ENCODE data around the gene C1QTNF9.

The C1QTNF9 gene

GRCh38 chr13:24288870-24289269 is 20.5 kb upstream of the C1QTNF9 start:
- no peak overlapping the region for H3K4me3 ChIP-seq
- H3K4me1 ChIP-seq = no peaks in the 10 kb centered on the region
- no peak for TF ChIP-seq Cebpa-rat (IDR thresholded peaks at IDR 0.05)
- H4K20me1 ChIP-seq = peaks cover 0 to 7% (median 0%) of the 10 kb centered on the region in 11 experiments; a peak in 3 of 22 replicates
- peaks cover 66 to 98% (median 90%) of the 10 kb centered on the region in 11 experiments for H3K36me3 ChIP-seq
- no peaks in the 10 kb centered on the region for H3K9me3 ChIP-seq (replicated peaks in 1 of 11)
- no peak overlapping the region for H3K27ac ChIP-seq
- H3K27me3 ChIP-seq = no peaks in the 10 kb centered on the region
- no peak overlapping the region for H3K4me2 ChIP-seq
- no peak overlapping the region for H3K9ac ChIP-seq

GRCh38 chr13:24290280-24290932 is 19.0 kb upstream of the C1QTNF9 start:
- Histone ChIP-seq H3K36me3 (peaks cover 69 to 98% (median 91%) of the 10 kb centered on the region in 11 experiments), H3K27me3 (no peaks in the 10 kb centered on the region), H3K9me3 (replicated peaks in 1 of 11) (no peaks in the 10 kb centered on the region), H3K4me2 (no peak overlapping the region), H3K27ac (no peak overlapping the region), H3K4me3 (no peak overlapping the region), H3K9ac (no peak overlapping the region), H3K4me1 (no peaks in the 10 kb centered on the region), H4K20me1 (no peaks in the 10 kb centered on the region; a peak in 2 of 22 replicates)
- no peak for TF ChIP-seq Cebpa-rat (IDR thresholded peaks at IDR 0.05)

GRCh38 chr13:24292481-24292880 is 16.9 kb upstream of the C1QTNF9 start:
- peaks cover 71 to 98% (median 93%) of the 10 kb centered on the region in 11 experiments for H3K36me3 ChIP-seq
- no peak overlapping the region for H3K4me2 ChIP-seq
- H3K9ac ChIP-seq = no peak overlapping the region
- no peaks in the 10 kb centered on the region for H3K27me3 ChIP-seq
- H3K9me3 ChIP-seq (replicated peaks in 1 of 11) = no peaks in the 10 kb centered on the region
- peaks cover 0 to 6% (median 0%) of the 10 kb centered on the region in 11 experiments; a peak in 3 of 22 replicates for H4K20me1 ChIP-seq
- no peak for TF ChIP-seq Cebpa-rat (IDR thresholded peaks at IDR 0.05)
- H3K4me3 ChIP-seq = no peak overlapping the region
- no peak overlapping the region for H3K27ac ChIP-seq
- no peaks in the 10 kb centered on the region for H3K4me1 ChIP-seq

- Histone ChIP-seq H3K9me3 (replicated peaks in 1 of 11) (no peaks in the 10 kb centered on the region), H3K27me3 (no peaks in the 10 kb centered on the region), H3K4me3 (no peak overlapping the region), H3K27ac (no peak overlapping the region), H3K9ac (no peak overlapping the region), H3K4me2 (no peak overlapping the region), H3K4me1 (no peaks in the 10 kb centered on the region), H4K20me1 (peaks cover 0 to 14% (median 0%) of the 10 kb centered on the region in 11 experiments; a peak in 4 of 22 replicates), H3K36me3 (peaks cover 80 to 98% (median 93%) of the 10 kb centered on the region in 11 experiments)
- TF ChIP-seq Cebpa-rat (IDR thresholded peaks at IDR 0.05) = no peak
These were observed 15.6 kb upstream of the C1QTNF9 start for GRCh38 chr13:24293746-24294145.

- Histone ChIP-seq H3K36me3 (peaks cover 74 to 100% (median 96%) of the 10 kb centered on the region in 11 experiments), H3K27me3 (no peaks in the 10 kb centered on the region)
These were observed 9.8 kb upstream of the C1QTNF9 start for GRCh38 chr13:24299488-24300114.

GRCh38 chr13:24301434-24301833 is 7.9 kb upstream of the C1QTNF9 start:
- Histone ChIP-seq H4K20me1 (peaks cover 0 to 36% (median 0%) of the 10 kb centered on the region in 11 experiments; a peak in 5 of 22 replicates), H3K4me3 (no peak overlapping the region), H3K4me2 (no peak overlapping the region), H3K36me3 (peaks cover 55 to 100% (median 83%) of the 10 kb centered on the region in 11 experiments), H3K9ac (no peak overlapping the region), H3K4me1 (peaks cover 0 to 10% (median 0%) of the 10 kb centered on the region in 10 experiments; a peak in 2 of 20 replicates), H3K27ac (no peak overlapping the region), H3K9me3 (replicated peaks in 1 of 11) (no peaks in the 10 kb centered on the region), H3K27me3 (no peaks in the 10 kb centered on the region)
- TF ChIP-seq Cebpa-rat (IDR thresholded peaks at IDR 0.05) = no peak

More at GRCh38 chr13:24299488-24300114, 9.8 kb upstream of the C1QTNF9 start:
- no peaks in the 10 kb centered on the region for H3K9me3 ChIP-seq (replicated peaks in 1 of 11)
- no peak overlapping the region for H3K4me2 ChIP-seq
- H3K4me1 ChIP-seq = peaks cover 0 to 4% (median 0%) of the 10 kb centered on the region in 10 experiments; a peak in 2 of 20 replicates
- H3K4me3 ChIP-seq = no peak overlapping the region
- H4K20me1 ChIP-seq = peaks cover 0 to 36% (median 0%) of the 10 kb centered on the region in 11 experiments; a peak in 5 of 22 replicates
- no peak overlapping the region for H3K9ac ChIP-seq
- TF ChIP-seq Cebpa-rat (IDR thresholded peaks at IDR 0.05) = no peak
- no peak overlapping the region for H3K27ac ChIP-seq

- Histone ChIP-seq H3K27me3 (no peaks in the 10 kb centered on the region), H3K4me2 (no peak overlapping the region), H3K36me3 (peaks cover 52 to 96% (median 78%) of the 10 kb centered on the region in 11 experiments), H3K9ac (no peak overlapping the region), H3K4me1 (peaks cover 0 to 10% (median 0%) of the 10 kb centered on the region in 10 experiments; a peak in 2 of 20 replicates), H3K4me3 (no peak overlapping the region), H3K27ac (no peak overlapping the region), H3K9me3 (replicated peaks in 1 of 11) (no peaks in the 10 kb centered on the region), H4K20me1 (peaks cover 0 to 36% (median 0%) of the 10 kb centered on the region in 11 experiments; a peak in 5 of 22 replicates)
- no peak for TF ChIP-seq Cebpa-rat (IDR thresholded peaks at IDR 0.05)
These were observed 7.5 kb upstream of the C1QTNF9 start for GRCh38 chr13:24301911-24302310.

GRCh38 chr13:24304620-24305019 is 4.8 kb upstream of the C1QTNF9 start:
- Histone ChIP-seq H3K4me3 (no peak overlapping the region), H3K36me3 (peaks cover 25 to 72% (median 51%) of the 10 kb centered on the region in 11 experiments), H4K20me1 (peaks cover 0 to 13% (median 0%) of the 10 kb centered on the region in 11 experiments; a peak in 4 of 22 replicates), H3K4me1 (peaks cover 0 to 10% (median 0%) of the 10 kb centered on the region in 10 experiments; a peak in 4 of 20 replicates), H3K9me3 (replicated peaks in 1 of 11) (no peaks in the 10 kb centered on the region), H3K27ac (no peak overlapping the region), H3K9ac (no peak overlapping the region), H3K4me2 (no peak overlapping the region), H3K27me3 (no peaks in the 10 kb centered on the region)
- TF ChIP-seq Cebpa-rat (IDR thresholded peaks at IDR 0.05) = no peak

GRCh38 chr13:24306632-24307031 is 2.7 kb upstream of the C1QTNF9 start:
- Histone ChIP-seq H4K20me1 (peaks cover 0 to 13% (median 0%) of the 10 kb centered on the region in 11 experiments; a peak in 2 of 22 replicates), H3K4me2 (no peak overlapping the region), H3K27ac (no peak overlapping the region), H3K27me3 (no peaks in the 10 kb centered on the region), H3K36me3 (peaks cover 12 to 51% (median 34%) of the 10 kb centered on the region in 11 experiments; a peak in 18 of 22 replicates), H3K9me3 (replicated peaks in 1 of 11) (no peaks in the 10 kb centered on the region), H3K9ac (no peak overlapping the region), H3K4me3 (no peak overlapping the region), H3K4me1 (peaks cover 0 to 10% (median 0%) of the 10 kb centered on the region in 10 experiments; a peak in 4 of 20 replicates)
- no peak for TF ChIP-seq Cebpa-rat (IDR thresholded peaks at IDR 0.05)
